GM18511 (cell line): ENCODE data around the gene TTC12.

Experiments
- ATAC-seq: cut with Tn5 transposase; IDR thresholded peaks from one replicate; pipeline ENCODE4 v1.9.1; 2021; ENCODE audit warnings: mild to moderate bottlenecking, moderate library complexity; ENCODE audit not compliant: unreplicated experiment

TTC12 gene

GRCh38 chr11:113373306-113373705, 58.9 kb downstream of the TTC12 start:
- ATAC-seq: no peak

GRCh38 chr11:113373981-113374560, 59.7 kb downstream of the TTC12 start:
- ATAC-seq: no peak

GRCh38 chr11:113375402-113375801, 61.0 kb downstream of the TTC12 start:
- no peak for ATAC-seq

GRCh38 chr11:113376156-113376555, 61.8 kb downstream of the TTC12 start:
- ATAC-seq: no peak

- ATAC-seq: no peak
These were observed 63.5 kb downstream of the TTC12 start for GRCh38 chr11:113377681-113378412.

- ATAC-seq: no peak
These were observed 64.3 kb downstream of the TTC12 start for GRCh38 chr11:113378692-113379091.

- no peak for ATAC-seq
These were observed 67.7 kb downstream of the TTC12 start for GRCh38 chr11:113382121-113382520.

GRCh38 chr11:113384551-113384950, 70.2 kb downstream of the TTC12 start:
- no peak for ATAC-seq

GRCh38 chr11:113385749-113386148, 71.4 kb downstream of the TTC12 start:
- ATAC-seq: no peak

GRCh38 chr11:113386866-113387265, 72.5 kb downstream of the TTC12 start:
- ATAC-seq: no peak

- no peak for ATAC-seq
These were observed 73.3 kb downstream of the TTC12 start, which contains the start of gene ANKK1 for GRCh38 chr11:113387605-113388211. ANKK1 (plus strand) TSS chr11:113387779; CDS start chr11:113387885, 106 bp downstream.

GRCh38 chr11:113389272-113389671, 74.9 kb downstream of the TTC12 start:
- ATAC-seq: no peak

- no peak for ATAC-seq
These were observed 78.0 kb downstream of the TTC12 start for GRCh38 chr11:113392236-113392921.

GRCh38 chr11:113393501-113393985, 79.2 kb downstream of the TTC12 start:
- no peak for ATAC-seq

GRCh38 chr11:113394919-113395318, 80.5 kb downstream of the TTC12 start:
- no peak for ATAC-seq

- no peak for ATAC-seq
These were observed 81.5 kb downstream of the TTC12 start for GRCh38 chr11:113395782-113396336.

GRCh38 chr11:113396690-113397089, 82.3 kb downstream of the TTC12 start:
- ATAC-seq: no peak

GRCh38 chr11:113397212-113397611, 82.8 kb downstream of the TTC12 start:
- no peak for ATAC-seq

GRCh38 chr11:113397821-113398220, 83.4 kb downstream of the TTC12 start:
- no peak for ATAC-seq

GRCh38 chr11:113398669-113399430, 84.5 kb downstream of the TTC12 start:
- no peak for ATAC-seq
